CD14-positive monocyte (primary cell): ENCODE results near the gene PSMD9. TPM values are rescaled to one million over a fixed set of nuclear protein-coding genes. Genes with fewer than 3 reads are reported as not detected.
A peak's percentile ranks its signal among the peaks of the same experiment; 100 is the strongest.

Source experiments
- DNase-seq, 3 donors: peaks; one replicate each; pipeline ENCODE4 v3.0.0-alpha.2; 2011 to 2022
- H2AFZ ChIP-seq: 2 replicates; pipeline ENCODE4 v1.6.0; 2012; ENCODE audit warnings: mild to moderate bottlenecking, low read depth, low read length, inconsistent platforms; ENCODE audit not compliant: insufficient read depth, poor library complexity, severe bottlenecking
- H3K27ac ChIP-seq, 2 donors: 1 replicate in 1 of 2; 2 replicates in 1 of 2; pipeline ENCODE4 v1.5.1; 2012 to 2013; ENCODE audit warnings: low read length in 2 of 2, control low read depth in 1 of 2, inconsistent platforms in 1 of 2, low read depth in 1 of 2, mild to moderate bottlenecking in 1 of 2
- H3K27me3 ChIP-seq, 2 donors: one replicate each; pipeline versions ENCODE4 v1.6.0 to v1.6.1; 2011 to 2013; ENCODE audit warnings: low read length in 2 of 2; ENCODE audit not compliant: control insufficient read depth in 2 of 2, insufficient read depth in 2 of 2
- H3K36me3 ChIP-seq, 2 donors: replicated peaks in 1 of 2; 1 replicate in 1 of 2; 2 replicates in 1 of 2; pipeline versions ENCODE4 v1.5.1 to v1.6.1; 2012 to 2013; ENCODE audit warnings: low read length in 2 of 2, control low read depth in 1 of 2, inconsistent platforms in 1 of 2, mild to moderate bottlenecking in 1 of 2; ENCODE audit not compliant: insufficient read depth in 2 of 2, control insufficient read depth in 1 of 2
- H3K4me1 ChIP-seq, 2 donors: 1 replicate in 1 of 2; 2 replicates in 1 of 2; pipeline versions ENCODE4 v1.5.1 to v1.6.1; 2012 to 2013; ENCODE audit warnings: low read length in 2 of 2, control low read depth in 1 of 2, inconsistent platforms in 1 of 2, mild to moderate bottlenecking in 1 of 2, moderate library complexity in 1 of 2; ENCODE audit not compliant: insufficient read depth in 2 of 2, control insufficient read depth in 1 of 2
- H3K4me2 ChIP-seq: replicated peaks from 2 replicates; pipeline ENCODE3; 2012; ENCODE audit warnings: low read length, moderate library complexity, mild to moderate bottlenecking; ENCODE audit not compliant: poor library complexity, severe bottlenecking; ENCODE audit errors: extremely low read depth
- H3K4me3 ChIP-seq, 3 experiments: fragments of 200-600 bp in 1 of 3; sonication (generic) in 1 of 3; replicated peaks in 1 of 3; 1 replicate in 2 of 3; 2 replicates in 1 of 3; pipeline ENCODE4 v1.5.1; 2011 to 2013; ENCODE audit warnings: low read length in 3 of 3, mild to moderate bottlenecking in 3 of 3, control low read depth in 2 of 3, low read depth in 2 of 3, inconsistent platforms in 1 of 3, moderate library complexity in 1 of 3
- H3K79me2 ChIP-seq: 2 replicates; pipeline ENCODE4 v1.6.0; 2012; ENCODE audit warnings: mild to moderate bottlenecking, control low read depth, inconsistent platforms, low read length, moderate library complexity; ENCODE audit not compliant: insufficient read depth
- H3K9ac ChIP-seq: 2 replicates; pipeline ENCODE4 v1.6.0; 2017; ENCODE audit warnings: low read length, mild to moderate bottlenecking; ENCODE audit not compliant: insufficient read depth, poor library complexity, severe bottlenecking
- H3K9me3 ChIP-seq, 2 donors: replicated peaks in 1 of 2; 1 replicate in 1 of 2; 2 replicates in 1 of 2; pipeline versions ENCODE4 v1.5.1 to v1.6.1; 2012 to 2013; ENCODE audit warnings: low read length in 2 of 2, control low read depth in 1 of 2; ENCODE audit not compliant: control insufficient read depth in 1 of 2, insufficient read depth in 1 of 2
- H4K20me1 ChIP-seq: 2 replicates; pipeline ENCODE4 v1.6.0; 2012; ENCODE audit warnings: mild to moderate bottlenecking, low read length, control low read depth, moderate library complexity; ENCODE audit not compliant: insufficient read depth
- H3K27ac Mint-ChIP-seq, 7 donors: one replicate each; pipeline ENCODE4 v1.8.0; 2020; ENCODE audit warnings: mild to moderate bottlenecking in 7 of 7, mixed read lengths in 7 of 7, moderate library complexity in 6 of 7, inconsistent platforms in 2 of 7
- H3K27me3 Mint-ChIP-seq, 3 donors: one replicate each; pipeline ENCODE4 v1.8.0; 2021 to 2022; ENCODE audit warnings: low read depth in 3 of 3, mild to moderate bottlenecking in 3 of 3, mixed read lengths in 3 of 3, moderate library complexity in 3 of 3, inconsistent platforms in 1 of 3
- H3K36me3 Mint-ChIP-seq, 2 donors: one replicate each; pipeline ENCODE4 v1.8.0; 2020; ENCODE audit warnings: mixed read lengths in 2 of 2, inconsistent platforms in 1 of 2, mild to moderate bottlenecking in 1 of 2
- H3K4me1 Mint-ChIP-seq: one replicate; pipeline ENCODE4 v1.8.0; 2020; ENCODE audit warnings: mild to moderate bottlenecking, mixed read lengths
- H3K4me3 Mint-ChIP-seq, 2 donors: one replicate each; pipeline ENCODE4 v1.8.0; 2020; ENCODE audit warnings: mild to moderate bottlenecking in 2 of 2, mixed read lengths in 2 of 2, moderate library complexity in 1 of 2
- H3K9me3 Mint-ChIP-seq, 7 donors: one replicate each; pipeline ENCODE4 v1.8.0; 2020 to 2022; ENCODE audit warnings: mixed read lengths in 7 of 7, mild to moderate bottlenecking in 6 of 7, moderate library complexity in 6 of 7, inconsistent platforms in 2 of 7
- CTCF ChIP-seq: fragments of 200-600 bp; IDR thresholded peaks from one replicate; pipeline ENCODE4 v1.8.0; 2022; ENCODE audit warnings: antibody characterized with exemption, mild to moderate bottlenecking
- WGBS: methylation state at CpG from one replicate; pipeline ENCODE4 v1.1.5; 2013; ENCODE audit warnings: missing lambda C conversion rate; ENCODE audit not compliant: insufficient coverage; 5-methylcytosine and 5-hydroxymethylcytosine counted together
- intact Hi-C, 2 donors: fragments of 100-400 bp; cut with micrococcal nuclease; formaldehyde crosslinking; loops; one replicate each; pipeline versions ENCODE4 v1.15.0 to v1.15.1; 2023
- polyA plus RNA-seq, 3 donors: library from polyadenylated mRNA; depleted of rRNA in 1 of 3; unstranded in 2 of 3; stranded (reverse) in 1 of 3; fragments of 300-500 nt in 2 of 3; fragments of >200 nt in 1 of 3; fragmentation: Illumina TruSeq in 2 of 3; gene quantifications; 1 replicate in 2 of 3; 2 replicates in 1 of 3; pipeline ENCODE4 v1.2.3, GENCODE V29; 2012 to 2021

Gene PSMD9
- polyA plus RNA-seq, 3 donors = 89.6 to 135 (median 93.3) TPM

GRCh38 chr12:121932914-121933521, 44.4 kb downstream of the PSMD9 start:
- H3K4me3 ChIP-seq = no peak overlapping the region
- no peak for DNase-seq
- peaks cover 0 to under 1% of the 10 kb centered on the region in 2 donors for H3K4me1 ChIP-seq
- no peak overlapping the region for H3K4me2 ChIP-seq
- intact Hi-C loops = no loop called here
- no peaks in the 10 kb centered on the region for H4K20me1 ChIP-seq
- H2AFZ ChIP-seq = no peak overlapping the region
- Mint-ChIP-seq H3K27ac (peak overlapping the region in 1 of 7 donors; percentile 3), H3K4me3 (no peak overlapping the region), H3K4me1 (peaks cover 3% of the 10 kb centered on the region), H3K36me3 (no peaks in the 10 kb centered on the region), H3K27me3 (peaks cover 0 to 3% (median 1%) of the 10 kb centered on the region in 3 donors), H3K9me3 (peaks cover 0 to 1% (median 0%) of the 10 kb centered on the region in 7 donors)
- H3K79me2 ChIP-seq = no peaks in the 10 kb centered on the region
- 93% methylated on average over 3 of the region's 4 CpGs for WGBS
- H3K27ac ChIP-seq = no peak overlapping the region
- no peak for TF ChIP-seq CTCF
- H3K9me3 ChIP-seq = no peaks in the 10 kb centered on the region
- no peak overlapping the region for H3K9ac ChIP-seq
- H3K36me3 ChIP-seq = no peaks in the 10 kb centered on the region
- no peaks in the 10 kb centered on the region for H3K27me3 ChIP-seq

- Histone ChIP-seq H3K4me3 (no peak overlapping the region), H3K79me2 (no peaks in the 10 kb centered on the region), H3K9ac (no peak overlapping the region), H3K4me2 (no peak overlapping the region), H3K9me3 (no peaks in the 10 kb centered on the region), H3K27me3 (no peaks in the 10 kb centered on the region), H2AFZ (no peak overlapping the region), H3K4me1 (no peaks in the 10 kb centered on the region), H4K20me1 (no peaks in the 10 kb centered on the region), H3K27ac (no peak overlapping the region), H3K36me3 (no peaks in the 10 kb centered on the region)
- Mint-ChIP-seq H3K4me1 (peaks cover 2% of the 10 kb centered on the region), H3K4me3 (no peak overlapping the region), H3K36me3 (no peaks in the 10 kb centered on the region), H3K27ac (peak overlapping the region in 1 of 7 donors; percentile 48), H3K27me3 (peaks cover 0 to 3% (median 1%) of the 10 kb centered on the region in 3 donors), H3K9me3 (peaks cover 0 to 1% (median 0%) of the 10 kb centered on the region in 7 donors)
- no peak for TF ChIP-seq CTCF
- 83% methylated on average over 8 of the region's 17 CpGs for WGBS
- no peak for DNase-seq
- intact Hi-C loops = no loop called here
Measured at GRCh38 chr12:121933522-121934308, 45.1 kb downstream of the PSMD9 start.
